Cardiac fibroblast (primary cell): ENCODE results near the gene RPL18A.

Source experiments
- DNase-seq, 2 donors: peaks; one replicate each; pipeline versions ENCODE4 v3.0.0 to v3.0.0-alpha.2; 2010; ENCODE audit warnings: low read depth in 2 of 2
- H3K4me3 ChIP-seq, 2 donors: replicated peaks in 1 of 2; 1 replicate in 1 of 2; 2 replicates in 1 of 2; pipeline ENCODE4 v1.5.1; 2011; ENCODE audit warnings: low read depth in 2 of 2, low read length in 2 of 2, mild to moderate bottlenecking in 2 of 2, moderate library complexity in 1 of 2
- CTCF ChIP-seq: IDR thresholded peaks from one replicate; pipeline ENCODE4 v1.5.1; 2011; ENCODE audit warnings: low read depth, mild to moderate bottlenecking, low read length, inconsistent platforms

Gene RPL18A

GRCh38 chr19:17869114-17869608 lies 9.5 kb downstream of the RPL18A start:
- DNase-seq: no peak
- H3K4me3 ChIP-seq: no peak overlapping the region
- no peak for TF ChIP-seq CTCF

- TF ChIP-seq CTCF: no peak
- H3K4me3 ChIP-seq: no peak overlapping the region
- DNase-seq: no peak
These were observed 11.5 kb downstream of the RPL18A start for GRCh38 chr19:17871032-17871877.

GRCh38 chr19:17871878-17872250 lies 12.2 kb downstream of the RPL18A start, which contains the start of gene SLC5A5:
TSS of gene SLC5A5 (plus strand) at chr19:17871945. CDS start at chr19:17872320, 375 bp downstream.
- no peak within 1 kb of the TSS for H3K4me3 ChIP-seq
- TF ChIP-seq CTCF: no peak
- DNase-seq: no peak

- no peak overlapping the region for H3K4me3 ChIP-seq
- TF ChIP-seq CTCF: no peak
- DNase-seq: no peak
These were observed 12.7 kb downstream of the RPL18A start for GRCh38 chr19:17872251-17873001.

- peak in 1 of 2 donors; percentile 27 for DNase-seq
- H3K4me3 ChIP-seq: peak overlapping the region in 1 of 2 donors; percentile 13
- TF ChIP-seq CTCF: no peak
These were observed 14.4 kb downstream of the RPL18A start for GRCh38 chr19:17873786-17874757.

- DNase-seq: no peak
- no peak overlapping the region for H3K4me3 ChIP-seq
- no peak for TF ChIP-seq CTCF
These were observed 15.0 kb downstream of the RPL18A start for GRCh38 chr19:17874758-17875135.
